OCI-LY7 (cell line): ENCODE data around the gene STIM2. TPM values are rescaled to one million over a fixed set of nuclear protein-coding genes. Genes with fewer than 3 reads are reported as not detected.
A peak's percentile ranks its signal among the peaks of the same experiment; 100 is the strongest.

ENCODE experiments used
- BruUV-seq: library from RNA; stranded (reverse); fragments of 400-500 nt; replicated peaks from 2 replicates; lab custom pipeline; 2021; lab: Mats Ljungman, UMichigan
- CTCF ChIA-PET: fragments of 300-600 bp; sonication (Branson Sonifier 250); formaldehyde crosslinking; loops from one replicate; lab custom pipeline; 2022; ENCODE audit warnings: antibody characterized with exemption; ENCODE audit not compliant: unreplicated experiment; lab: Charles Lee
- POLR2A ChIA-PET: fragments of 300-600 bp; sonication (Branson Sonifier 250); formaldehyde crosslinking; loops from one replicate; lab custom pipeline; 2022; ENCODE audit warnings: antibody characterized with exemption; lab: Charles Lee
- DNase-seq: peaks from one replicate; pipeline ENCODE4 v3.0.0-alpha.2; 2015; ENCODE audit warnings: low spot score
- H2AFZ ChIP-seq: fragments of 200-600 bp; sonication (generic), shearing (Covaris generic); 2 replicates; pipeline ENCODE4 v1.6.1; 2014; ENCODE audit warnings: mild to moderate bottlenecking, antibody characterized with exemption, low read length, moderate library complexity
- H3K27ac ChIP-seq: fragments of 200-600 bp; sonication (generic); 2 replicates; pipeline ENCODE4 v1.5.1; 2014; ENCODE audit warnings: mixed run types, low read depth, mild to moderate bottlenecking, moderate library complexity, low read length, inconsistent platforms; ENCODE audit not compliant: poor library complexity, severe bottlenecking
- H3K36me3 ChIP-seq: fragments of 200-600 bp; sonication (generic); 2 replicates; pipeline ENCODE4 v1.6.1; 2014; ENCODE audit warnings: mild to moderate bottlenecking, antibody characterized with exemption, low read length, moderate library complexity, mixed read lengths; ENCODE audit not compliant: insufficient read depth
- H3K4me1 ChIP-seq: fragments of 200-600 bp; sonication (generic); 2 replicates; pipeline ENCODE4 v1.5.1; 2014; ENCODE audit warnings: mild to moderate bottlenecking, low read length; ENCODE audit not compliant: insufficient read depth, poor library complexity, severe bottlenecking
- H3K4me2 ChIP-seq: fragments of 200-600 bp; sonication (generic); 2 replicates; pipeline ENCODE4 v1.6.1; 2014; ENCODE audit warnings: mild to moderate bottlenecking, low read length
- H3K4me3 ChIP-seq: fragments of 200-600 bp; sonication (generic); 2 replicates; pipeline ENCODE4 v1.5.1; 2014; ENCODE audit warnings: mild to moderate bottlenecking, low read depth, low read length; ENCODE audit not compliant: poor library complexity, severe bottlenecking
- H3K79me2 ChIP-seq: fragments of 200-600 bp; sonication (generic); 2 replicates; pipeline ENCODE4 v1.6.1; 2016; ENCODE audit warnings: low read depth, mild to moderate bottlenecking, low read length, moderate library complexity, mixed read lengths; ENCODE audit not compliant: insufficient read depth
- H3K9me2 ChIP-seq: fragments of 200-600 bp; sonication (generic); 2 replicates; pipeline ENCODE4 v1.6.1; 2016; ENCODE audit warnings: mild to moderate bottlenecking, low read length, mixed read lengths; ENCODE audit not compliant: insufficient read depth
- H3K9me3 ChIP-seq: fragments of 200-600 bp; sonication (generic); 2 replicates; pipeline ENCODE4 v1.6.1; 2014; ENCODE audit warnings: mild to moderate bottlenecking, mixed run types, low read length, mixed read lengths
- H4K20me1 ChIP-seq: fragments of 200-600 bp; sonication (generic); 2 replicates; pipeline ENCODE4 v1.6.1; 2014; ENCODE audit warnings: mild to moderate bottlenecking, antibody characterized with exemption, low read length, moderate library complexity, mixed read lengths; ENCODE audit not compliant: insufficient read depth
- EZH2phosphoT487 ChIP-seq: fragments of 200-600 bp; sonication (generic); IDR thresholded peaks from 2 replicates; pipeline ENCODE4 v1.6.1; 2018; ENCODE audit warnings: low read depth, borderline replicate concordance, mild to moderate bottlenecking, mixed run types, antibody characterized with exemption, low read length, moderate library complexity, mixed read lengths
- intact Hi-C: fragments of 100-400 bp; cut with micrococcal nuclease; formaldehyde crosslinking; loops from one replicate; pipeline ENCODE4 v1.10.0; 2022; ENCODE audit not compliant: unreplicated experiment
- total RNA-seq, 2 experiments: library from RNA; depleted of rRNA in 1 of 2; stranded (reverse); fragments of >200 nt in 1 of 2; shearing (Covaris generic) in 1 of 2; gene quantifications; 2 replicates each; pipeline ENCODE4 v1.2.3, GENCODE V29; 2014 to 2022
- TF ChIP-seq, protein P1 (sequence below): fragments of 200-600 bp; sonication (generic); conservative IDR thresholded peaks from 2 replicates; pipeline ENCODE4 v1.5.1; 2014; ENCODE audit warnings: mild to moderate bottlenecking, antibody characterized with exemption, low read length, moderate library complexity, mixed read lengths

Gene STIM2
- total RNA-seq, 2 experiments from 2014 or later: 108 to 309 TPM

DNA sequence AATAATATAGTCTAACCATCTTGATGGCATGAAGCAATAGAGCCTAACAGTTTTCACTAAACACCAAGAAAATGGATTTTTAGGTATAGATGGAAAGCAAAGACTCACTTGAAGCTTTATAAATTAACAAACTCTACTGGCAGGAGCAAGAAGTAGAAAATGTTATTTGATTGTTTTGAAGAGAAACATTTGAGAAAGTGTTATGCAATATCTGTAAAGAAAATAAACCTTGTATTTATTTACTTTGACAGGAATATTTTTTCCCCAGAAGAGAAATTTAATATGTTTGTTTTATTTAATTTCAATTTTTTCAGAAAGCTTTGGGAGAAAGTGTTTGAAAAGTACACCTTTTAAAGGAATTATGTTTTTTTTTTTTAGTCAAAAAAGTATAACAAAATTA is 139.0 kb downstream of the STIM2 start:
- no peak overlapping the region for H2AFZ ChIP-seq
- H3K4me1 ChIP-seq: peaks cover 65% of the 10 kb centered on the region
- peaks cover 92% of the 10 kb centered on the region for H3K79me2 ChIP-seq
- intact Hi-C loops: loop anchor here (5.0 kb wide), 1 partner anchor 62 kb away; no protein-coding TSS in a partner anchor
- TSS peak; percentile 6 for BruUV-seq
- H4K20me1 ChIP-seq: no peaks in the 10 kb centered on the region
- DNase-seq: no peak
- ChIA-PET POLR2A (interaction anchor here (0.5 to 2.2 kb wide), 11 partner anchors 9 to 168 kb away, joined by 3 to 10 read pairs (median 4); partner anchors contain the start of gene STIM2), CTCF (interaction anchor here (1.0 kb wide), 1 partner anchor 13 kb away, joined by 3 read pairs; no protein-coding TSS in a partner anchor)
- no peaks in the 10 kb centered on the region for H3K9me2 ChIP-seq
- H3K4me2 ChIP-seq: no peak overlapping the region
- H3K4me3 ChIP-seq: no peak overlapping the region
- TF ChIP-seq EZH2phosphoT487: no peak
- TF ChIP-seq, protein P1, sequence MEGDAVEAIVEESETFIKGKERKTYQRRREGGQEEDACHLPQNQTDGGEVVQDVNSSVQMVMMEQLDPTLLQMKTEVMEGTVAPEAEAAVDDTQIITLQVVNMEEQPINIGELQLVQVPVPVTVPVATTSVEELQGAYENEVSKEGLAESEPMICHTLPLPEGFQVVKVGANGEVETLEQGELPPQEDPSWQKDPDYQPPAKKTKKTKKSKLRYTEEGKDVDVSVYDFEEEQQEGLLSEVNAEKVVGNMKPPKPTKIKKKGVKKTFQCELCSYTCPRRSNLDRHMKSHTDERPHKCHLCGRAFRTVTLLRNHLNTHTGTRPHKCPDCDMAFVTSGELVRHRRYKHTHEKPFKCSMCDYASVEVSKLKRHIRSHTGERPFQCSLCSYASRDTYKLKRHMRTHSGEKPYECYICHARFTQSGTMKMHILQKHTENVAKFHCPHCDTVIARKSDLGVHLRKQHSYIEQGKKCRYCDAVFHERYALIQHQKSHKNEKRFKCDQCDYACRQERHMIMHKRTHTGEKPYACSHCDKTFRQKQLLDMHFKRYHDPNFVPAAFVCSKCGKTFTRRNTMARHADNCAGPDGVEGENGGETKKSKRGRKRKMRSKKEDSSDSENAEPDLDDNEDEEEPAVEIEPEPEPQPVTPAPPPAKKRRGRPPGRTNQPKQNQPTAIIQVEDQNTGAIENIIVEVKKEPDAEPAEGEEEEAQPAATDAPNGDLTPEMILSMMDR: no peak
- H3K27ac ChIP-seq: peak overlapping the region; percentile 38
- peaks cover 86% of the 10 kb centered on the region for H3K36me3 ChIP-seq
- H3K9me3 ChIP-seq: no peaks in the 10 kb centered on the region

DNA sequence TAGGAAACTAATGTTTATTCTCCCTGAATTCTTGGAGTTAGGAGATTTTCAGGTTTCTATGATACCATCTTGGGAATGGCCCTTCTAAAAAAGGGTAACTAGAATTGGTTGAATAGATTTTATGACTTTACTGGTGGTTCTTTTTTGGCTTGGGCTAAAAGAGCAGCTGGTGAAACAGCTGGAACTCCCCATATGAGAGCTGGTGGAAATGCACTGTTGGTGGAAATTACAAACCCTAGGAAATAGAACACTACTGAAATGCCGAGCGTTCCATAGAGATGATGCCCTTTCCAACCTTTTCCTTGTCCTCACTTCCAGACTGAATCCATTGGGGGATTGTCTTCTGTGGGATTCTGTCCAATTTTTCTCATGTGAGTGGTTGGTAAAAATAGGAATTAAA is 139.5 kb downstream of the STIM2 start:
- peak overlapping the region; percentile 38 for H3K27ac ChIP-seq
- no peak overlapping the region for H3K4me3 ChIP-seq
- POLR2A ChIA-PET: interaction anchor here (0.5 to 8.8 kb wide), 7 partner anchors 8 to 176 kb away, joined by 3 to 112 read pairs (median 5); no protein-coding TSS in a partner anchor
- H3K36me3 ChIP-seq: peaks cover 86% of the 10 kb centered on the region
- no peak overlapping the region for H2AFZ ChIP-seq
- H3K4me1 ChIP-seq: peaks cover 65% of the 10 kb centered on the region
- intact Hi-C loops: loop anchor here (5.0 kb wide), 1 partner anchor 63 kb away; no protein-coding TSS in a partner anchor
- no peaks in the 10 kb centered on the region for H4K20me1 ChIP-seq
- TF ChIP-seq EZH2phosphoT487: no peak
- TF ChIP-seq, protein P1: no peak
- no peak overlapping the region for H3K4me2 ChIP-seq
- H3K9me3 ChIP-seq: no peaks in the 10 kb centered on the region
- DNase-seq: no peak
- peaks cover 92% of the 10 kb centered on the region for H3K79me2 ChIP-seq
- no TSS peak for BruUV-seq
- H3K9me2 ChIP-seq: no peaks in the 10 kb centered on the region
- CTCF ChIA-PET: no interaction called here

DNA sequence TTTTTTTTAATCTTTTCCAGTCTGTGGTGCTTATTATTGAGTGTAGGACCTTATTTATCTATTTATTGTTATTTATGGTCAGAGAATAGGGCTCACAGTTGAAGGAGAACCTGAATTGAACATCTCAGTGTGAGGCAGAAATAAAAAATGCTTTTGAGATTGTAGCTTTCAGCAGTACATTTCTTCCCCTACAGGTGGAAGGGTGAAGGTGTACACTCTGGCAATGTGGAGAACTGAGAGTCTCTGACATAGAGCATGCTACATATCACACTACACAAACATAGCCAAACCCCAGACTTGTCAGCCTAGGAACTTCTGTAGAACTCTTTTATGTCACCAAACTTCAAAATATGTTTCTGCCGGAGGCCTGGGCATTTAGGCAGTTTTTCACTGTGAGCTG is 140.2 kb downstream of the STIM2 start:
- Histone ChIP-seq H4K20me1 (no peaks in the 10 kb centered on the region), H3K4me1 (peaks cover 65% of the 10 kb centered on the region), H3K27ac (peak overlapping the region; percentile 38), H3K9me2 (no peaks in the 10 kb centered on the region), H3K4me2 (no peak overlapping the region), H2AFZ (no peak overlapping the region), H3K9me3 (no peaks in the 10 kb centered on the region), H3K79me2 (peaks cover 92% of the 10 kb centered on the region), H3K36me3 (peaks cover 79% of the 10 kb centered on the region), H3K4me3 (no peak overlapping the region)
- BruUV-seq: no TSS peak
- POLR2A ChIA-PET: interaction anchor here (0.9 to 8.8 kb wide), 8 partner anchors 9 to 177 kb away, joined by 3 to 112 read pairs (median 4); no protein-coding TSS in a partner anchor
- no peak for TF ChIP-seq EZH2phosphoT487
- TF ChIP-seq, protein P1: peak; percentile 77
- intact Hi-C loops: loop anchor here (1.0 to 5.0 kb wide), 2 partner anchors 8 to 64 kb away; no protein-coding TSS in a partner anchor
- CTCF ChIA-PET: no interaction called here
- DNase-seq: peak; percentile 70
